ENCODE measurements around the gene FHIT.

Gene FHIT

GRCh38 chr3:60469481-60469880, 781.8 kb downstream of the FHIT start:
- no peak for DNase-seq (ENCODE audit: low read depth)

DNA sequence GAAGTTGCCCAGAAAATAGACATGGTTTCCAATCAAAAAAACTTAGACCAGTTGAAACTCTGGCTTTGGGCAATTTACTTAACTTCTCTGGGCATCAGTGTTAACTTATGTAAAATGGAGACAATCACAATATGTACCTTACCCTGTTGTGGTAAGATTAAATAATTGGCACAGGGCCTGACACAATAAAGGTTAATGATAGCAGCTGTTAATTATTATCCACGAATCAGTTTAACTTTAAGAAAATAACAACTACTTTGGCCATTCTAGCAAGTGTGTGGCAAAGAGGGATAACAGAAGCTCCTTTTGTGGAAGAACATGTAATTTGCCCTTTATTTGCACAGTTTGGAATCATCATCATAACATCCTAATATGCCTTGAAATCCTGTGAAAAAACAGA, 787.6 kb downstream of the FHIT start:
- no peak for DNase-seq (ENCODE audit: low read depth)

DNA sequence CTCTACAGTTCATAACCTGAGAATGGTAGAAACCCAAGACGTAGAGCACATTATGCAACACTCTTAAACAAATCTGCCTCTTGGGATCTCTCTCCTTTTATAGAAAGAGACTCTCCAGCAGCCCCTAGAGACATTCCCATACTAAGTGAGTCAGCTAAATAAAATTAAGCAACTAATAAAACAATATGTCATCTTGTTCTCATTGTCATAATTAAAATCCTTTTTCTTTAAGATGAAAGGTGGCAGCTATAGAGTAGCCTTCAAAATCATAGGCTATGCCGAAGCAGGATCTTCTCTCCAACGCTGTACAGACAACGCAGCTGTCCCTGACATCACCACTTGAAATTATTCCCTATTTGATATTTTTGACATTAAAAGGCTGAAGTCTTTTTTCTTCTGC, 790.0 kb downstream of the FHIT start:
- DNase-seq (ENCODE audit: low read depth), result no peak

- DNase-seq (ENCODE audit: low read depth), result no peak
Observed at GRCh38 chr3:60456180-60456579, 795.1 kb downstream of the FHIT start.

DNA sequence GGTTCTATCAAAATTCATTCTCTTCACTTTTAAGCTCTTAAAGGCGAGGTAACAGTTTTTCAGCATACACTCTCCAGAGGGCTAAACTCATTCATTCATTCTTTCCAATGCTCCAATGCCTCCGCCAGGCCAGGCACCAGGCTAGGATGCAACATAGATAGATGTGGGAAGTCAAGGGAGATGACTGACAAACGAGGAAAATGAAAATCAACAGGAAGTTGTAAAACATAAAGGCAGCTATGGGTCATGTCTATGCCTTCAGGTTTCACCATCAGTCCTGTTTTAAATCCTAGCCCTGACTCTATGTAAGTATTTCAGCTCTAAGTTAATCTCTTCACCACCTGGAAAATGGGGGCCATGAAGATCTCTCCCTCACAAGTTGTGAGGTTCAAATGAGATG, 797.9 kb downstream of the FHIT start:
- DNase-seq (ENCODE audit: low read depth), result no peak

DNA sequence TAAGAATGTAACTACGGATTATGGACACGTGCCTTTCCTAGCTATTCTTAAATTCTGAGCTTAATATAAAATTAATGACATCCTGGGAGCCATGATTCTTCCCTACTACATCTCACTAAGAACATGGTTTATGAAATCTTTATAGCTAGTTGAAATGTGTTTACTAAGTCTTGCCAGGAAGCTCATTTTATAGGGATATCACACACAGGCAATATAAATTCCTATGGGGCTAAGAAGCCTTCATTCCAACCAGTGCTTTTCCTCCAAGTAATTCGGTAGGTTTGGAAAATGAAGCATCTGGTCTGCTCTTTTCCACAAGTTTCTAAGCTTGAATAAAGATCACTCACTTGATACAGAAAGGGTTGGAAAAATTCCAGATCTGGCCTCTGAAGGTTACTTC, 802.6 kb downstream of the FHIT start:
- DNase-seq (ENCODE audit: low read depth), result no peak

DNA sequence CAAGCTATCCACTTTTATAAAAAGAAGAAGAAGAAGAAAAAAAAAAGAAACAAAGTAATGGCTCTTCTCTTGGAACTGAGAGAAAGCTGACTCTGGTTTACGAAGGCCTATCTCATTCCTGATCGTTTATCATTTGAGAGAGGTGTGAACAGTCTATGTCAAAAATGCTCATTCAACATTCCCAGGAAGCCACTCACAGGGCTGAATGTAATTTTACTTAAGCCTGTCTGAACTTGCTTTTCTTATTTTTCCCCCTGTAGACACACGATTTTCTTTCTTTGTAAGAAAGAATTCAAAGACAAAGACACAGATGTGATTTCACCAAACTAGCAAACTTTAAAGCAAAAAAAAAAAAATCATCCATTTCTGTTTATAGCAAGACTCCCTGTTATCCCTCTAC, 805.8 kb downstream of the FHIT start:
- no peak for DNase-seq (ENCODE audit: low read depth)

GRCh38 chr3:60444898-60445437, 806.3 kb downstream of the FHIT start:
- DNase-seq (ENCODE audit: low read depth), result no peak

DNA sequence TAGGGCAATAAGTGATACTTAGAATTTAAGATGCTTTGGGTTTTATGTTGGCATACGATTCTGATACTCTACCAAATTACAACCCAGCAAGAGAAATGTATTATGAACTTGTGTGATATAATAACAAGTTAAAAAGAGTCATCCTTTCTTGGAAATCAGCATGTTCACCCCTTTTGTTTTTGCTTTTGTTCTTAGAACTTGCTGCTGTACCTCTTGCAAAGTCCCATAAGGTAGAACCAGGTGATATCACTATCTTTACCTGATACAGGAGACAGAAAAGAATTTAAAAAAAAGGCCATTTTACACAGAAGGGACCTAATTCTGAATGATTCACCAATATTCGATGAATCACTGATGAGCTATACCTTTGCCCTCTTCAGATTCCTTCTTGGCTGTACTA, 810.4 kb downstream of the FHIT start:
- no peak for DNase-seq (ENCODE audit: low read depth)

DNA sequence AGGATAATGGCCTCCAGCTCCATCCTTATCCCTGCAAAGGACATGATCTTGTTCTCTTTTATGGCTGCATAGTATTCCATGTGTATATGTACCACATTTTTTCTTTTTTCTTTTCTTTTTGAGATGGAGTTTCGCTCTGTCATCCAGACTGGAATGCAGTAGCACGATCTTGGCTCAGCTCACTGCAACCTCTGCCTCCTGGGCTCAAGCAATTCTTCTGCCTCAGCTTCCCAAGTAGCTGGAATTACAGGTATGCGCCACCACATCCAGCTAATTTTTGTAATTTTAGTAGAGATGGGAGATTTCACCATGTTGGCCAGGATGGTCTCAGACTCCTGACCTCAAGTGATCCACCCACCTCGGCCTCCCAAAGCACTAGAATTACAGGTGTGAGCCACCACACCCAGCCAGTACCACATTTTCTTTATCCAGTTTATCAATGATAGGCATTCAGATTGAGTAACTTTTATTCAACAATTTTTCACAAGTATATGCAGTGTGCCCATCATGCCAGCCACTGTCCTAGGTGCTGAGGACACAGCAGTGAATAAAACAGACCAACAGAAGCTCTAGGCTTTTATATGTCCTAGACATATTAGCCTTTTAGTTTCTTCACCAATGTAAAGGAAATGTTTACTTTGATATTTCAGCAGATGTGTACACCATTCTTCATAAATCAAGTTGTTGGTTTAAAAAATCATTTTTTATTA, 815.2 kb downstream of the FHIT start:
- DNase-seq (ENCODE audit: low read depth), result no peak

DNA sequence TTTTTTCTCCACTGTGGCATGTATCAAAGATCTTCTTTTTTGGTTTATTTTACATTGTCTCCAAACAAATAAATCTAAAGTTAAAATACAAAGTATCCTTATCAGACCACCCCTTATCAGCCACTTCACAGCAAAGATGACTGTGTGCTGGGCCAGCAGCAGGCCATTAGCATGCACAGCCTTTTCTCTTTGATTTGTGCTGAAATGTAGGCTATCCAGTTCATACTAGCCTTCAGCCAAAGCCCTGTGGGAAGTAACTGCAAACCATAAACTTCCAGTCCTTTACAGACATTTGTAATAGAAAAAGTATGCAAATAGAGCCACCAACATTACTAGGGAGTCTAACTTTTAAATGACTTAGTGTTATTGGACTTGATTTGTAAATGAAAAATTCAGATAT, 816.3 kb downstream of the FHIT start:
- DNase-seq (ENCODE audit: low read depth), result no peak

DNA sequence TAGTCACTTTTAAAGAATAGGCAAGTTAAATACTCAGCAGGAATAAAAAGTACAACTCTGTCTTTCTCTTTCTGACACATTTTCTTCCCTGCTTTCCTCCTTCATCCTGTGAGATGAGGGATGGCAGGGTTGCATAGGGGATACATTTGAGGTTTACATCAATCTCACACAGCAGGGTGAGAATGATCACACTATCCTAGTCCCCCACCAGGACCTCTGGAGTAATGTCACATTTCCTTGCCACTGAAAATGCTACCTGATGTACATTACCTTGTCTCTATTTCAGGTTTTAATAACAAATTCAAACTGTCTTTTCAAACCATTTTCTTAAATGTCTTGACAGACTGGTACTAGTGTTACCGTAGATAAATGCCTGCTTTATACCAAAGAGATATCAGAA, 816.9 kb downstream of the FHIT start:
- DNase-seq (ENCODE audit: low read depth), result no peak

DNA sequence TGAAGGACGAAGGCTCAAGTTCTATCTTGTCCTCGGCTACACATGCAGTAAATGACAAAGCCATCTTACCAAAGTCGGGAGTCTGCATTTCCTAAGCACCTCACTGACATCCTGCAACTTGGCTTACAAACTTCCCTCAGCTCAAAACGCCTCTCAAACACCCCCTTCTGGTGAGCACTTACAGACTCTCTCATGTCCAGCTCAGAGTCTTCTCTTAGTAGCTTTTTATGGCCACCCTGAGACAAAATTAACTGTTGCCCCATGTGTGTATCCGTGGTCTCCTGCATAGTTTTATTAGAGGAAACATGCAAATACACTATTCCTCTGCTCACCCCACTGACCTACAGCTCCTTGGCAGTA, 819.7 kb downstream of the FHIT start:
- DNase-seq (ENCODE audit: low read depth), result no peak

DNA sequence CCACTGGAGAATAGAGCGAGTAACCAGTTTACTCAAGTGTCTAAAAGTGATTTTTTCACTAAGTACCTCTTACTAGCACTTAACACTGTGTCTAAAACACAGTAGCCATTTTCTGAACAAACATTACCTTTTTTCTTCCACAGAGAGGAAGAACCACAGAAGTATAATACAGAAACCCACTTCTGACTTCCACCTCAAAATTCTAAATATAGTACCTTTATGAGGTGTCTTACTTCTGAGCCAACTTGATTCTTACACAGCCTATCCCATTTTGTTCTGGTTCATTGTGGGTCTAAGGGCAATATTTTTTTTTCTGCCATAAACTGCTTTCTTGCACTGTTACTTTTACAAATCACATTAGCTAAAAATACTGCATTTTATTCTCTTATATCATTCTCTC, 821.0 kb downstream of the FHIT start:
- DNase-seq (ENCODE audit: low read depth), result no peak

DNA sequence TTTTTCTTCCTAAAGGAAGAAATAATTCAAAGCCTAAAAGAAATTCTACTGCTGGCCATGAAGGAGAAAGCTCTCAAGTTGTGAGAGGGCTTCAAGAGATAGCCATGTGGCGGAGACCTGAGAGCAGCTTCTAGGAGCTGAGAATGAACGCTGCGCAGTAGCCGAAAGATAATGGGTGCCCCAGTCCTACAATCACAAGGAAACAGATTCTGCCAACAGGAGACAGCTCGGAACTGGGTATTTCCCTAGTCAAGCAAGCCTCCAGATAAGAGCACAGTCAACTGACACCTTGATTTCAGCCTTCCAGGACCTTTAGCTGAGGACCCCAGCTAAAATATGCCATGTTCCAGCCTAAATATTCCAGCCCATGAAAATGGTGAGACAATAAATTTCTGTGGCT, 824.1 kb downstream of the FHIT start:
- no peak for DNase-seq (ENCODE audit: low read depth)

DNA sequence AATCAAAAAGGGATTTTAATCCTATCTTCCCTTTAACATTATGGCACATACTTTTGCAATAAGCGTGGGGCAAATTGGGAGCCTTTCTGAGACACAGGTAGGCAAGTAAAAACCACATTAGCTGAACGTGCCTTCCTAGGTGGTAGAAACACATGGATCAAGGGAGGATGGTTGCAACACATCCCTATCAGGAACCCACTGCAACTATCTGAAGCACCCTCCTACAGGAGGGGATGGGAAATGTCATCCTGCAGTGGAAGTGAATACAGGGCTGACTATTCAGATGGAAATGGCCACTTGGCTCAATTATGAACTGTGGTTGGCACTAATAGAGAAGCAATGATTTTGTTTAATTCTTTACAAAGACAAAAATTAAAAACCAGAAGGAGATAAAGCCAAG, 826.3 kb downstream of the FHIT start:
- DNase-seq (ENCODE audit: low read depth), result no peak

DNA sequence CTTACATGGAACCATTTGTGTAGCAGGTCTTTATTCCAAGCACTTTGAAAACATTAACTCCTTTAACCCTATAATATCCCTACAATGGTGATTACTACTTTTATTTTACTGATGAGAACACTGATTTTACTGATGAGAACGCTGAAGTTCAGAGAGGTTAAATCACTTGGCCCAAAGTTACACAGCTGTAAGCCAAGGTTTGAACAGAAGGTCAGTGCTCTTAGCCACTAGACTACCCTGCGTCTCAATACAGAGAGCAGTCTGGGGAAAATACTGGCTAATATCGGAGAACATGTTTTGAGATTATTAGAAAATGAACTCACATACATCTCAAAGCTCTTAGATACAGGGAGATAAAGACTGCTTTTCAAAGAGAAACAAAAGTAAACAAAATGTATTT, 827.2 kb downstream of the FHIT start:
- DNase-seq (ENCODE audit: low read depth), result no peak

GRCh38 chr3:60423556-60423955, 827.7 kb downstream of the FHIT start:
- no peak for DNase-seq (ENCODE audit: low read depth)

DNA sequence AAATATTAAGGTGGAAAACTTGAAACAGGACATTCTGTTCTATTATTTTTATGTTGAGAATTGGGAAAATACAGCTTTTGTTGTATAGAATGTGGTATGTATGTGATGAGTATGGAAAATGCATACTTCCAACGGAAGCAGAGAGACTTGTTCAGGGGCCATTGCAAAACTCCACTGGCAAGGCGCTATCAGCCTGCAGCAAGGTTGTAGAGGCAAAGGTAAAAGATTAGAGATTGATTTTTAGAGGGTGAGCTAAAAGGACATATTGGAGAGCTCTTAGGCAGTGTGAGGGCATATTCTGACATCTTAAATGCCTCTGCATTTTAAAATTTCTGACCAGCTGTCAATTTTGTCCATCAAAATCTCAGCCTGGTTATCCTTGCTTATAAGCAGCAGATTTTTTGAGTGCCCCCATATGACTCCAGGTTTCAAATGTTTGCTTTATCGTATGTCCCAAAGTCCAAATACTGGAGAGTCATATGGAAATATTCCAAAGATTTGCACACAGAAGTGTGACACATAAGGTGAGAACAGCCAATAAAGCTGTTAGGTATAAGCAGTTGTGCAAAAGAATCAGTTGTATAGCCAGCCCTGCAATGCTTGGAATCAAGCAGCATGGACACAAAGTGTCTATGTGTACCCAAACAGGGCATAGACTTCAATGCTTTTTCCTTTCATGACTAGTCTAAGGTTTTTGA, 829.4 kb downstream of the FHIT start:
- no peak for DNase-seq (ENCODE audit: low read depth)

GRCh38 chr3:60417576-60417975, 833.7 kb downstream of the FHIT start:
- DNase-seq (ENCODE audit: low read depth), result no peak

GRCh38 chr3:60414011-60414410, 837.2 kb downstream of the FHIT start:
- no peak for DNase-seq (ENCODE audit: low read depth)

- DNase-seq (ENCODE audit: low read depth), result no peak
Observed at GRCh38 chr3:60413551-60413950, 837.7 kb downstream of the FHIT start.

DNA sequence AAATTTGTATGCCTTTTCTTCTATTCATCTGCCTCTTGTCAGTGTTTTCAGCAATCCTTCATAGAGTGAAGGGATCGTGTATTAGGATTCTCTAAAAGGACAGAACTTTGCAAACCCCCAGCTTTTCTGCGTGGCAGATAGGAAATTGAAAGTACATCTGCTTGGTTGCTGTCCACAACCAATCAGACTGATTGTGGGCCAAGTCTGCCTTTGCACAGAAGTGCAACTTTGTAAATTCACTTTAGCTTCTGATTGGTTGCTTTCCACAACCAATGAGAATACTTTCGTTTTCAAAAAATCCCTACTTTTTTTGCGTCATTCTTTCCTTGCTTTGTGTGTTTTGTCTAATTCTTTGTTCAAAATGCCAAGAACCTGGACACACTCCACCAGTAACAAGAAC, 847.4 kb downstream of the FHIT start:
- no peak for DNase-seq (ENCODE audit: low read depth)

- DNase-seq (ENCODE audit: low read depth), result no peak
Observed at GRCh38 chr3:60402931-60403330, 848.3 kb downstream of the FHIT start.

Measured in T-helper 22 cell (primary cell).